ENCODE data around the gene ADAMTS10. TPM values are rescaled to one million over a fixed set of nuclear protein-coding genes. Genes with fewer than 3 reads are reported as not detected.

Gene ADAMTS10
- total RNA-seq, 1 experiment from 2014 or later: 10.2 TPM

GRCh38 chr19:8611391-8611876 lies 919 bp upstream of the ADAMTS10 start:
- peak overlapping the region; percentile 42 for H3K4me2 ChIP-seq (ENCODE audit: low read length)
- H3K9ac ChIP-seq (ENCODE audit: low read length): no peak overlapping the region
- BruUV-seq (replicated peaks): no TSS peak
- no peak overlapping the region for H3K4me3 ChIP-seq (replicated peaks in 1 of 2; ENCODE audit: low read depth in 1 of 2, low read length in 2 of 2)
- no peaks in the 10 kb centered on the region for H3K79me2 ChIP-seq (ENCODE audit: insufficient read depth, low read length)
- H3K4me1 ChIP-seq (ENCODE audit: control insufficient read depth in 1 of 2, insufficient read depth in 2 of 2, low read length in 2 of 2): peaks cover 10 to 38% of the 10 kb centered on the region in 2 experiments
- no peaks in the 10 kb centered on the region for H3K9me2 ChIP-seq (ENCODE audit: insufficient read depth)
- CTCF ChIA-PET: no interaction called here
- H3K9me3 ChIP-seq (ENCODE audit: control insufficient read depth in 1 of 2, insufficient read depth in 1 of 2, low read depth in 1 of 2, low read length in 2 of 2): no peaks in the 10 kb centered on the region
- H2AFZ ChIP-seq (ENCODE audit: low read depth, low read length, poor library complexity, severe bottlenecking): no peak overlapping the region
- RAD21 ChIA-PET (ENCODE audit: low non-redundant PET in 1 of 2, low total read pairs in 2 of 2, uncharacterized antibody in 2 of 2, unreplicated experiment in 2 of 2): no interaction called here
- no peaks in the 10 kb centered on the region for H3K27me3 ChIP-seq (ENCODE audit: insufficient read depth, low read length)
- H4K20me1 ChIP-seq (ENCODE audit: insufficient read depth): no peaks in the 10 kb centered on the region
- DNase-seq (ENCODE audit: low read depth, low spot score): no peak
- no peak for ATAC-seq
- H3K36me3 ChIP-seq (ENCODE audit: control insufficient read depth in 1 of 2, insufficient read depth in 2 of 2, low read length in 2 of 2): no peaks in the 10 kb centered on the region
- H3K27ac ChIP-seq (ENCODE audit: low read depth, low read length): no peak overlapping the region
- TF ChIP-seq SIN3A (IDR thresholded peaks at IDR 0.05; ENCODE audit: low read depth) (no peak), POLR2A (IDR thresholded peaks at IDR 0.05; ENCODE audit: borderline replicate concordance, extremely low read depth, insufficient read depth, insufficient read length) (no peak), ATF3 (IDR thresholded peaks at IDR 0.05) (no peak), CBX3 (IDR thresholded peaks at IDR 0.05; ENCODE audit: low read depth) (no peak), ZNF274 (IDR thresholded peaks at IDR 0.05; ENCODE audit: low read depth, low read length) (no peak), FOSL1 (IDR thresholded peaks at IDR 0.05; ENCODE audit: low read depth) (no peak), REST (IDR thresholded peaks at IDR 0.05; ENCODE audit: low read depth) (no peak), RAD21 (IDR thresholded peaks at IDR 0.05; ENCODE audit: low read depth) (no peak), YY1 (IDR thresholded peaks at IDR 0.05; ENCODE audit: extremely low read depth, insufficient replicate concordance, low read depth, low read length) (no peak), EZH2 (IDR thresholded peaks at IDR 0.05) (no peak), SRF (IDR thresholded peaks at IDR 0.05; ENCODE audit: low read depth) (no peak), TCF7L2 (IDR thresholded peaks at IDR 0.05; ENCODE audit: borderline replicate concordance, extremely low read depth, insufficient read depth, insufficient read length) (no peak), ELF1 (IDR thresholded peaks at IDR 0.05; ENCODE audit: borderline replicate concordance, low read depth) (no peak), EZH2phosphoT487 (IDR thresholded peaks at IDR 0.05; ENCODE audit: borderline replicate concordance) (no peak), ZFX (IDR thresholded peaks at IDR 0.05) (no peak), POLR2AphosphoS5 (IDR thresholded peaks at IDR 0.05; ENCODE audit: low read depth, low read length) (no peak)
- TF ChIP-seq, protein P1, sequence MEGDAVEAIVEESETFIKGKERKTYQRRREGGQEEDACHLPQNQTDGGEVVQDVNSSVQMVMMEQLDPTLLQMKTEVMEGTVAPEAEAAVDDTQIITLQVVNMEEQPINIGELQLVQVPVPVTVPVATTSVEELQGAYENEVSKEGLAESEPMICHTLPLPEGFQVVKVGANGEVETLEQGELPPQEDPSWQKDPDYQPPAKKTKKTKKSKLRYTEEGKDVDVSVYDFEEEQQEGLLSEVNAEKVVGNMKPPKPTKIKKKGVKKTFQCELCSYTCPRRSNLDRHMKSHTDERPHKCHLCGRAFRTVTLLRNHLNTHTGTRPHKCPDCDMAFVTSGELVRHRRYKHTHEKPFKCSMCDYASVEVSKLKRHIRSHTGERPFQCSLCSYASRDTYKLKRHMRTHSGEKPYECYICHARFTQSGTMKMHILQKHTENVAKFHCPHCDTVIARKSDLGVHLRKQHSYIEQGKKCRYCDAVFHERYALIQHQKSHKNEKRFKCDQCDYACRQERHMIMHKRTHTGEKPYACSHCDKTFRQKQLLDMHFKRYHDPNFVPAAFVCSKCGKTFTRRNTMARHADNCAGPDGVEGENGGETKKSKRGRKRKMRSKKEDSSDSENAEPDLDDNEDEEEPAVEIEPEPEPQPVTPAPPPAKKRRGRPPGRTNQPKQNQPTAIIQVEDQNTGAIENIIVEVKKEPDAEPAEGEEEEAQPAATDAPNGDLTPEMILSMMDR (IDR thresholded peaks at IDR 0.05 in 2 of 3, conservative IDR thresholded peaks at IDR 0.05 in 1 of 3; ENCODE audit: borderline replicate concordance in 1 of 3, insufficient read depth in 1 of 3, low read depth in 2 of 3, low read length in 2 of 3): no peak
- TF ChIP-seq, protein P2, sequence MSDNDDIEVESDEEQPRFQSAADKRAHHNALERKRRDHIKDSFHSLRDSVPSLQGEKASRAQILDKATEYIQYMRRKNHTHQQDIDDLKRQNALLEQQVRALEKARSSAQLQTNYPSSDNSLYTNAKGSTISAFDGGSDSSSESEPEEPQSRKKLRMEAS (IDR thresholded peaks at IDR 0.05): no peak
- intact Hi-C loops (cut with micrococcal nuclease): no loop called here
- POLR2A ChIA-PET: no interaction called here
